Dermis microvascular lymphatic vessel endothelial cell (primary cell): ENCODE results near the gene LRP3. TPM values are rescaled to one million over a fixed set of nuclear protein-coding genes. Genes with fewer than 3 reads are reported as not detected.

Source experiments
- DNase-seq, 2 donors: peaks; one replicate each; pipeline versions ENCODE4 v3.0.0 to v3.0.0-alpha.2; 2010; ENCODE audit warnings: low read depth in 2 of 2
- total RNA-seq: library from RNA; depleted of rRNA; stranded (reverse); fragments of >200 nt; gene quantifications from 2 replicates; pipeline ENCODE4 v1.2.1, GENCODE V29; 2014

The LRP3 gene
- total RNA-seq, 1 donor from 2014 or later, result 6.9 TPM

GRCh38 chr19:33252971-33253370 is 58.8 kb downstream of the LRP3 start:
- no peak for DNase-seq

- DNase-seq, result no peak
Observed at GRCh38 chr19:33254245-33254824, 60.2 kb downstream of the LRP3 start.

GRCh38 chr19:33255781-33256180 is 61.7 kb downstream of the LRP3 start:
- DNase-seq, result no peak

- no peak for DNase-seq
Observed at GRCh38 chr19:33256261-33256660, 62.1 kb downstream of the LRP3 start.

GRCh38 chr19:33257828-33258227 is 63.7 kb downstream of the LRP3 start:
- DNase-seq, result no peak

Other genes starting within 250 kb of the LRP3 start
- gene CEP89, start 222.4 kb upstream of the LRP3 start, total RNA-seq, result 5.6 and 6.7 TPM in 2 replicates
- 1.8 and 2.0 TPM in 2 replicates for gene FAAP24, start 222.1 kb upstream of the LRP3 start, total RNA-seq
- 5.9 and 15.8 TPM in 2 replicates for gene RHPN2, start 129.4 kb upstream of the LRP3 start, total RNA-seq
- gene GPATCH1, start 113.1 kb upstream of the LRP3 start, total RNA-seq, result 4.4 and 5.8 TPM in 2 replicates
- not detected in 2 replicates for gene WDR88, start 62.2 kb upstream of the LRP3 start, total RNA-seq
- gene SLC7A10, start 31.5 kb downstream of the LRP3 start, total RNA-seq, result not detected in 2 replicates
- 0.13 TPM in 2 replicates for gene CEBPA, start 108.2 kb downstream of the LRP3 start, total RNA-seq
- 23.9 and 26.3 TPM in 2 replicates for gene CEBPG, start 179.4 kb downstream of the LRP3 start, total RNA-seq